HEK293 (cell line): ENCODE data around the gene CYP4F2.

ENCODE experiments used
- ATF2 ChIP-seq: fragments of 450-650 bp; formaldehyde crosslinking; IDR thresholded peaks from 2 replicates; pipeline ENCODE4 v1.5.1; 2016; ENCODE audit warnings: missing biosample characterization, missing genetic modification characterization, low read depth
- CTCF ChIP-seq: fragments of 450-650 bp; formaldehyde crosslinking; IDR thresholded peaks from 2 replicates; pipeline ENCODE4 v1.5.1; 2016; ENCODE audit warnings: missing biosample characterization, missing genetic modification characterization
- ZNF138 ChIP-seq: fragments of 450-650 bp; formaldehyde crosslinking; IDR thresholded peaks from 2 replicates; pipeline ENCODE4 v1.5.1; 2016; ENCODE audit warnings: missing biosample characterization, missing genetic modification characterization, borderline replicate concordance
- ZNF692 ChIP-seq: fragments of 450-650 bp; formaldehyde crosslinking; IDR thresholded peaks from 2 replicates; pipeline ENCODE4 v1.5.1; 2016; ENCODE audit warnings: missing biosample characterization, missing genetic modification characterization

GRCh38 chr19:15897738-15898276 is at the start of gene CYP4F2:
- TF ChIP-seq ZNF138 (tag by site-specific recombination): no peak
- no peak for TF ChIP-seq CTCF (tag by site-specific recombination)
- TF ChIP-seq ZNF692 (tag by site-specific recombination): no peak
- no peak for TF ChIP-seq ATF2 (tag by site-specific recombination)
